Prostate gland (tissue), 2 donors: Measurements from ENCODE around the gene SCG2.

Experiments
- POLR2A ChIP-seq: fragments of 450-650 bp; IDR thresholded peaks from one replicate; pipeline ENCODE4 v1.6.1; 2016; ENCODE audit warnings: antibody characterized with exemption, mild to moderate bottlenecking
- TF ChIP-seq, protein P1 (sequence below), 4 experiments: fragments of 200-600 bp in 2 of 4; fragments of 450-650 bp in 2 of 4; sonication (generic) in 2 of 4; IDR thresholded peaks; 1 replicate in 3 of 4; 2 replicates in 1 of 4; pipeline ENCODE4 v1.5.1; 2016 to 2019; ENCODE audit warnings: antibody characterized with exemption in 4 of 4, mild to moderate bottlenecking in 2 of 4, moderate library complexity in 2 of 4

- TF ChIP-seq, protein P1, sequence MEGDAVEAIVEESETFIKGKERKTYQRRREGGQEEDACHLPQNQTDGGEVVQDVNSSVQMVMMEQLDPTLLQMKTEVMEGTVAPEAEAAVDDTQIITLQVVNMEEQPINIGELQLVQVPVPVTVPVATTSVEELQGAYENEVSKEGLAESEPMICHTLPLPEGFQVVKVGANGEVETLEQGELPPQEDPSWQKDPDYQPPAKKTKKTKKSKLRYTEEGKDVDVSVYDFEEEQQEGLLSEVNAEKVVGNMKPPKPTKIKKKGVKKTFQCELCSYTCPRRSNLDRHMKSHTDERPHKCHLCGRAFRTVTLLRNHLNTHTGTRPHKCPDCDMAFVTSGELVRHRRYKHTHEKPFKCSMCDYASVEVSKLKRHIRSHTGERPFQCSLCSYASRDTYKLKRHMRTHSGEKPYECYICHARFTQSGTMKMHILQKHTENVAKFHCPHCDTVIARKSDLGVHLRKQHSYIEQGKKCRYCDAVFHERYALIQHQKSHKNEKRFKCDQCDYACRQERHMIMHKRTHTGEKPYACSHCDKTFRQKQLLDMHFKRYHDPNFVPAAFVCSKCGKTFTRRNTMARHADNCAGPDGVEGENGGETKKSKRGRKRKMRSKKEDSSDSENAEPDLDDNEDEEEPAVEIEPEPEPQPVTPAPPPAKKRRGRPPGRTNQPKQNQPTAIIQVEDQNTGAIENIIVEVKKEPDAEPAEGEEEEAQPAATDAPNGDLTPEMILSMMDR (IDR thresholded peaks at IDR 0.05), result no peak
- no peak for TF ChIP-seq POLR2A
These were observed 45.2 kb upstream of the SCG2 start for GRCh38 chr2:223647258-223647952.
